ENCODE data around the gene CLEC4A. TPM values are rescaled to one million over a fixed set of nuclear protein-coding genes. Genes with fewer than 3 reads are reported as not detected.

The CLEC4A gene
- total RNA-seq, 1 donor from 2014 or later = 0.43 TPM

DNA sequence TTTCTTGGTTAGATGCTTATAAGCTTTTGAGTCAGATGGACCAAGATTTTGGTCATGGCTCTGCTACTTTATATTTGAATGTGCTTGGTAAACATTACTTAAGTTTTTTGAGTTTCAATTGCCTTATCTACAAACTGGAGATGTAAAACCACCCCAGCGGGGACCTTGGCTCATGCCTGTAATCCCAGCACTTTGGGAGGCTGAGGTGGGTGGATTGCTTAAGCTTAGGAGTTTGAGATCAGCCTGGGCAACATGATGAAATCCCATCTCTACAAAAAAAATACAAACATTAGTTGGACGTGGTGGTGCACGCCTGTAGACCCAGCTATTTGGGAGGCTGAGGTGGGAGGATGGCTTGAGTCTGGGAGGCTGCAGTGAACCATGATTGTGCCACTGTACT, 30.1 kb upstream of the CLEC4A start:
- Histone ChIP-seq H3K9ac (no peak overlapping the region), H3K27ac (no peak overlapping the region), H3K36me3 (peaks cover 6% of the 10 kb centered on the region), H3K79me2 (ENCODE audit: low read depth) (peaks cover 12% of the 10 kb centered on the region), H2AFZ (replicated peaks) (no peak overlapping the region), H3K27me3 (no peaks in the 10 kb centered on the region), H3K9me3 (ENCODE audit: low read depth) (no peaks in the 10 kb centered on the region), H4K20me1 (ENCODE audit: low read depth) (no peaks in the 10 kb centered on the region), H3F3A (ENCODE audit: low read depth) (no peaks in the 10 kb centered on the region), H3K4me2 (no peak overlapping the region), H3K4me1 (no peaks in the 10 kb centered on the region), H3K4me3 (no peak overlapping the region)
- TF ChIP-seq EZH2phosphoT487 (IDR thresholded peaks at IDR 0.05) = no peak
- TF ChIP-seq, protein P1, sequence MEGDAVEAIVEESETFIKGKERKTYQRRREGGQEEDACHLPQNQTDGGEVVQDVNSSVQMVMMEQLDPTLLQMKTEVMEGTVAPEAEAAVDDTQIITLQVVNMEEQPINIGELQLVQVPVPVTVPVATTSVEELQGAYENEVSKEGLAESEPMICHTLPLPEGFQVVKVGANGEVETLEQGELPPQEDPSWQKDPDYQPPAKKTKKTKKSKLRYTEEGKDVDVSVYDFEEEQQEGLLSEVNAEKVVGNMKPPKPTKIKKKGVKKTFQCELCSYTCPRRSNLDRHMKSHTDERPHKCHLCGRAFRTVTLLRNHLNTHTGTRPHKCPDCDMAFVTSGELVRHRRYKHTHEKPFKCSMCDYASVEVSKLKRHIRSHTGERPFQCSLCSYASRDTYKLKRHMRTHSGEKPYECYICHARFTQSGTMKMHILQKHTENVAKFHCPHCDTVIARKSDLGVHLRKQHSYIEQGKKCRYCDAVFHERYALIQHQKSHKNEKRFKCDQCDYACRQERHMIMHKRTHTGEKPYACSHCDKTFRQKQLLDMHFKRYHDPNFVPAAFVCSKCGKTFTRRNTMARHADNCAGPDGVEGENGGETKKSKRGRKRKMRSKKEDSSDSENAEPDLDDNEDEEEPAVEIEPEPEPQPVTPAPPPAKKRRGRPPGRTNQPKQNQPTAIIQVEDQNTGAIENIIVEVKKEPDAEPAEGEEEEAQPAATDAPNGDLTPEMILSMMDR (IDR thresholded peaks at IDR 0.05) = no peak
- no peak for TF ChIP-seq EZH2 (IDR thresholded peaks at IDR 0.05)
- DNase-seq (ENCODE audit: low spot score) = no peak
- H3K4me3 Mint-ChIP-seq = no peak overlapping the region
- no peaks in the 10 kb centered on the region for H3K4me1 Mint-ChIP-seq
- H3K9me3 Mint-ChIP-seq = no peaks in the 10 kb centered on the region
- H3K27me3 Mint-ChIP-seq (ENCODE audit: insufficient read depth, low read depth) = no peaks in the 10 kb centered on the region
- no peak overlapping the region for H3K27ac Mint-ChIP-seq
- H3K36me3 Mint-ChIP-seq = peaks cover 33% of the 10 kb centered on the region

DNA sequence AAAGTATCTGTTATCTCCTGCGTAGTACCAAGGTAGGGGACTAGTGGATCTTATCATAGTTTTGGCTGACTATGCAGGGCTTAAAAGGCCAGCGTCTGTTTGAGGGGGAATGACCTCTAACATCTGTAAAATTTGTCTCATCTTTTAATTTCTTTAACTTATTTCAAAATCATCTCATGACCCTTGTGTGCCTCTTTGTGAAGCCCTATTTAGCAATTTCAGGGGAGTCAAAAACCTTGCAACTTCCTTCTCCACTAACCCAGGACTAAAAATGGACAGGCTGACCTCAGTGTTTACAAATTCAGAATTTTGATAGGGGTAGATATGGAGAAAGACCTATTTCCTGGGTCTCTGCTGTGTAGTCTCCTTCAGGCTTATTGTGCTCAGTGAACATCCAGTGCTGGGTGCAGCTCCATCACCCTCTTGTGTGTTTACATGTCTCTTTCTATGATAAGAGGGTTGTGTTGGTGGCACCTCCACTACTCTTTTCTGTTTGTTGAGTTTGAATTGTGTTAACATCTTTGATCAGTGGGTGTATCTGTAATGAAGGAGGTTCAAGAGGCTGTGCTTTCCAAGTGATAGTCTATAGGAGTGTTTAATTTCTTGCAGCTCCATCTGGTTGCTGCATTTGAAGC, 27.0 kb upstream of the CLEC4A start:
- Histone ChIP-seq H2AFZ (replicated peaks) (no peak overlapping the region), H3K4me1 (no peaks in the 10 kb centered on the region), H3K4me3 (no peak overlapping the region), H3K27me3 (no peaks in the 10 kb centered on the region), H3K79me2 (ENCODE audit: low read depth) (no peaks in the 10 kb centered on the region), H3K9ac (no peak overlapping the region), H3K27ac (no peak overlapping the region), H3F3A (ENCODE audit: low read depth) (no peaks in the 10 kb centered on the region), H3K36me3 (peaks cover 3% of the 10 kb centered on the region), H3K4me2 (no peak overlapping the region), H4K20me1 (ENCODE audit: low read depth) (no peaks in the 10 kb centered on the region), H3K9me3 (ENCODE audit: low read depth) (no peaks in the 10 kb centered on the region)
- Mint-ChIP-seq H3K27me3 (ENCODE audit: insufficient read depth, low read depth) (no peaks in the 10 kb centered on the region), H3K27ac (no peak overlapping the region), H3K4me3 (no peak overlapping the region), H3K4me1 (no peaks in the 10 kb centered on the region), H3K36me3 (peaks cover 31% of the 10 kb centered on the region), H3K9me3 (no peaks in the 10 kb centered on the region)
- no peak for TF ChIP-seq EZH2 (IDR thresholded peaks at IDR 0.05)
- no peak for TF ChIP-seq EZH2phosphoT487 (IDR thresholded peaks at IDR 0.05)
- TF ChIP-seq, protein P1 (IDR thresholded peaks at IDR 0.05) = no peak
- no peak for DNase-seq (ENCODE audit: low spot score)

DNA sequence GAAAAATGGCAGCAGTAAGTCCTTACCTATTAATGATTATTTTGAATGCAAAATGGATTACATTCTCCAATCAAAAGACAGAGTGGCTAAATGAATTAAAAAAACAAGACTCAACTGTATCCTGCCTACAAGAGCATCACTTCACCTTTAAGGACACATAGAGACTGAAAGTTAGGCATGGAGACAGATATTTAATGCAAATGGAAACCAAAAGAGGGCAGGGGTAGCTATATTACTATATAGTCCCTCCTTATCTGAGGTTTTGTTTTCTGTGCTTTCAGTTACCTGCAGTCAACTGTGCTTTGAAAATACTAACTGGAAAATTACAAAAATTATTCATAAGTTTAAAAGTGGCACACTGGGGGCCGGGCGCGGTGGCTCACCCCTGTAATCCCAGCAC, 24.2 kb upstream of the CLEC4A start:
- no peaks in the 10 kb centered on the region for H3K9me3 ChIP-seq (ENCODE audit: low read depth)
- Mint-ChIP-seq H3K36me3 (peaks cover 19% of the 10 kb centered on the region), H3K27me3 (ENCODE audit: insufficient read depth, low read depth) (no peaks in the 10 kb centered on the region), H3K4me3 (no peak overlapping the region), H3K27ac (no peak overlapping the region), H3K9me3 (no peaks in the 10 kb centered on the region), H3K4me1 (no peaks in the 10 kb centered on the region)
- no peak overlapping the region for H3K4me2 ChIP-seq
- TF ChIP-seq, protein P1 (IDR thresholded peaks at IDR 0.05) = no peak
- TF ChIP-seq EZH2 (IDR thresholded peaks at IDR 0.05) = no peak
- no peak for TF ChIP-seq EZH2phosphoT487 (IDR thresholded peaks at IDR 0.05)
- no peaks in the 10 kb centered on the region for H4K20me1 ChIP-seq (ENCODE audit: low read depth)
- H3F3A ChIP-seq (ENCODE audit: low read depth) = no peaks in the 10 kb centered on the region
- no peak overlapping the region for H2AFZ ChIP-seq (replicated peaks)
- no peak overlapping the region for H3K27ac ChIP-seq
- H3K9ac ChIP-seq = no peak overlapping the region
- H3K27me3 ChIP-seq = no peaks in the 10 kb centered on the region
- no peaks in the 10 kb centered on the region for H3K4me1 ChIP-seq
- no peaks in the 10 kb centered on the region for H3K79me2 ChIP-seq (ENCODE audit: low read depth)
- no peak for DNase-seq (ENCODE audit: low spot score)
- no peak overlapping the region for H3K4me3 ChIP-seq
- H3K36me3 ChIP-seq = no peaks in the 10 kb centered on the region
